Tibial nerve (tissue), 3 donors: Measurements from ENCODE around the gene VPS13D.

Experiments used
- POLR2A ChIP-seq, 2 donors: fragments of 450-650 bp; IDR thresholded peaks; one replicate each; pipeline ENCODE4 v1.6.1; 2017; ENCODE audit warnings: antibody characterized with exemption in 2 of 2, mild to moderate bottlenecking in 2 of 2, moderate library complexity in 2 of 2
- TF ChIP-seq, protein P1 (sequence below), 5 experiments: fragments of 200-600 bp in 3 of 5; fragments of 450-650 bp in 2 of 5; sonication (generic) in 3 of 5; IDR thresholded peaks; one replicate each; pipeline ENCODE4 v1.5.1; 2016 to 2019; ENCODE audit warnings: antibody characterized with exemption in 5 of 5, mild to moderate bottlenecking in 3 of 5, moderate library complexity in 2 of 5

DNA sequence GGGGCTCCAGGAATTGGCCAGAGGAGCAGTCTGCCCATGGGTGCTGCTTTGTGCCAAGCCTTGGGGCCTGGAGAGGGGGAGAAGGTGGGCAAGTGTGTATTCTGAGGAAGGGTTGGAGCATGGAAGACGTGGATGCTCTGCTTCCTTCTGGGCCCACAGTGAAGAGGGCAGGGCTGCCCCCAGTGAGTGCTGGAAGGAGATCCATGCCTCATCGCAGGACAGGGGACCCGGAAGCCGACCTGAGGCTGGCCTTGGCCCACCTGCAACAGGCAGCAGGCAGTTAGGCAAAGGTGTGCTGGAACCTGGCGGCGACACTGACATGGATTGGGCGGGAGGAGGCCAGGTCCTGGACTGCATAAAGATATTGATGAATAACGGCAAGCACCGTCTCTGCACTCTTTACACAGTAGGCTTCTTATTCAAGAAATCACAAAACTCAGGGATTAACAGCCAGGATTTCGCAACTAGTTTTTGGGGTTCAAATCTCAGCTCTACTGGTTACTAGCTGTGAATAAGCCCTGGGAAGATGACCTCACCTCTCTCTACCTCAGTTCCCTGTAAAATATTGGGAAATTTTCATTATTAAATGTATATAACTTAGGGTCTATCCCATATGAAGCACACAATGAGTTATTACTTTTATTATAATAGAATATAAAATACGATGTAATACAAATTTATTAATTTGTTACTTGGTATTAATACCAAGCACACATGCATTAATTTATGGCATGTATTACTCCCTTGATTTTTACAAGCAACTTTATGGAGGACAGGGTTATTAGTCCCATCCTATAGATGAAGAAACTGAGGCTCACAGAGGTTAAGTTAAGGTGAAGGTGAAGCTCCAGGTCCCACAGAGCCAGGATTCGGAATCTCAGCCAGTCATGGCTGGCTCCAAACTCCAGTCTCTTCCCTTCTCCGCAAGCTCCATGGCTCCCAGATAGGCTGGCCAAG, 325.9 kb downstream of the VPS13D start:
- TF ChIP-seq, protein P1, sequence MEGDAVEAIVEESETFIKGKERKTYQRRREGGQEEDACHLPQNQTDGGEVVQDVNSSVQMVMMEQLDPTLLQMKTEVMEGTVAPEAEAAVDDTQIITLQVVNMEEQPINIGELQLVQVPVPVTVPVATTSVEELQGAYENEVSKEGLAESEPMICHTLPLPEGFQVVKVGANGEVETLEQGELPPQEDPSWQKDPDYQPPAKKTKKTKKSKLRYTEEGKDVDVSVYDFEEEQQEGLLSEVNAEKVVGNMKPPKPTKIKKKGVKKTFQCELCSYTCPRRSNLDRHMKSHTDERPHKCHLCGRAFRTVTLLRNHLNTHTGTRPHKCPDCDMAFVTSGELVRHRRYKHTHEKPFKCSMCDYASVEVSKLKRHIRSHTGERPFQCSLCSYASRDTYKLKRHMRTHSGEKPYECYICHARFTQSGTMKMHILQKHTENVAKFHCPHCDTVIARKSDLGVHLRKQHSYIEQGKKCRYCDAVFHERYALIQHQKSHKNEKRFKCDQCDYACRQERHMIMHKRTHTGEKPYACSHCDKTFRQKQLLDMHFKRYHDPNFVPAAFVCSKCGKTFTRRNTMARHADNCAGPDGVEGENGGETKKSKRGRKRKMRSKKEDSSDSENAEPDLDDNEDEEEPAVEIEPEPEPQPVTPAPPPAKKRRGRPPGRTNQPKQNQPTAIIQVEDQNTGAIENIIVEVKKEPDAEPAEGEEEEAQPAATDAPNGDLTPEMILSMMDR (IDR thresholded peaks at IDR 0.05) = no peak
- no peak for TF ChIP-seq POLR2A (IDR thresholded peaks at IDR 0.05)
